Coronary artery (tissue), 2 donors: ENCODE measurements around the gene IMPDH1.

Experiments used
- DNase-seq: peaks from one replicate; pipeline ENCODE4 v3.0.0-alpha.2; 2017; ENCODE audit warnings: low spot score
- H3K27ac ChIP-seq, 2 donors: fragments of 200-600 bp; sonication (generic); one replicate each; pipeline ENCODE4 v1.5.1; 2016 to 2019
- H3K4me3 ChIP-seq: fragments of 200-600 bp; sonication (generic); 2 replicates; pipeline ENCODE4 v1.5.1; 2016; ENCODE audit warnings: mild to moderate bottlenecking, moderate library complexity
- CTCF ChIP-seq: fragments of 200-600 bp; sonication (generic); IDR thresholded peaks from one replicate; pipeline ENCODE4 v1.5.1; 2019; ENCODE audit warnings: antibody characterized with exemption

IMPDH1 gene

GRCh38 chr7:128393526-128394330 lies 16.1 kb downstream of the IMPDH1 start:
- TF ChIP-seq CTCF, result no peak
- H3K4me3 ChIP-seq, result no peak overlapping the region
- no peak overlapping the region for H3K27ac ChIP-seq
- DNase-seq, result no peak

GRCh38 chr7:128392446-128393327 lies 17.1 kb downstream of the IMPDH1 start:
- DNase-seq, result no peak
- TF ChIP-seq CTCF, result no peak
- H3K4me3 ChIP-seq, result no peak overlapping the region
- no peak overlapping the region for H3K27ac ChIP-seq

GRCh38 chr7:128391805-128392204 lies 18.0 kb downstream of the IMPDH1 start:
- no peak overlapping the region for H3K27ac ChIP-seq
- no peak for TF ChIP-seq CTCF
- DNase-seq, result no peak

GRCh38 chr7:128390871-128391565 lies 18.8 kb downstream of the IMPDH1 start:
- TF ChIP-seq CTCF, result no peak
- no peak overlapping the region for H3K27ac ChIP-seq
- no peak overlapping the region for H3K4me3 ChIP-seq
- DNase-seq, result no peak

More at GRCh38 chr7:128391805-128392204, 18.0 kb downstream of the IMPDH1 start:
- H3K4me3 ChIP-seq, result no peak overlapping the region

- Histone ChIP-seq H3K4me3 (no peak overlapping the region), H3K27ac (no peak overlapping the region)
- no peak for DNase-seq
- no peak for TF ChIP-seq CTCF
Measured at GRCh38 chr7:128389618-128390329, 20.0 kb downstream of the IMPDH1 start.

GRCh38 chr7:128389085-128389617 lies 20.6 kb downstream of the IMPDH1 start:
- Histone ChIP-seq H3K27ac (no peak overlapping the region), H3K4me3 (no peak overlapping the region)
- no peak for DNase-seq
- TF ChIP-seq CTCF, result no peak
